Spleen (tissue), 11 donors: ENCODE data around the gene MLLT10. TPM values are rescaled to one million over a fixed set of nuclear protein-coding genes. Genes with fewer than 3 reads are reported as not detected.

Experiments
- DNase-seq: peaks from one replicate; pipeline ENCODE4 v3.0.0-alpha.2; 2020
- H3K27ac ChIP-seq, 8 donors: fragments of 200-600 bp; sonication (generic) in 7 of 8; 1 replicate in 4 of 8; 2 replicates in 4 of 8; pipeline versions ENCODE4 v1.5.0 to v1.8.0; 2016 to 2021; ENCODE audit warnings: inconsistent platforms in 4 of 8, mild to moderate bottlenecking in 4 of 8, moderate library complexity in 1 of 8
- H3K27me3 ChIP-seq, 7 donors: fragments of 200-600 bp; sonication (generic) in 6 of 7; replicated peaks in 1 of 7; 1 replicate in 4 of 7; 2 replicates in 3 of 7; pipeline versions ENCODE4 v1.5.0 to v1.8.0; 2016 to 2021; ENCODE audit warnings: inconsistent platforms in 3 of 7, mild to moderate bottlenecking in 1 of 7
- H3K36me3 ChIP-seq, 6 donors: fragments of 200-600 bp; sonication (generic) in 5 of 6; 1 replicate in 4 of 6; 2 replicates in 2 of 6; pipeline versions ENCODE4 v1.5.0 to v1.8.0; 2016 to 2021; ENCODE audit warnings: inconsistent platforms in 2 of 6
- H3K4me1 ChIP-seq, 6 donors: fragments of 200-600 bp; sonication (generic) in 5 of 6; 1 replicate in 3 of 6; 2 replicates in 3 of 6; pipeline versions ENCODE4 v1.5.0 to v1.8.0; 2016 to 2021; ENCODE audit warnings: inconsistent platforms in 3 of 6
- H3K4me3 ChIP-seq, 8 donors: fragments of 200-600 bp; sonication (generic) in 7 of 8; 1 replicate in 4 of 8; 2 replicates in 4 of 8; pipeline versions ENCODE4 v1.5.0 to v1.8.0; 2016 to 2021; ENCODE audit warnings: inconsistent platforms in 4 of 8, mild to moderate bottlenecking in 4 of 8, moderate library complexity in 2 of 8
- H3K9me3 ChIP-seq, 8 donors: fragments of 200-600 bp; sonication (generic) in 7 of 8; 1 replicate in 4 of 8; 2 replicates in 4 of 8; pipeline versions ENCODE4 v1.5.0 to v1.8.0; 2016 to 2021; ENCODE audit warnings: inconsistent platforms in 4 of 8
- CTCF ChIP-seq, 11 experiments: fragments of 200-600 bp in 7 of 11; fragments of 450-650 bp in 4 of 11; sonication (generic) in 4 of 11; IDR thresholded peaks in 8 of 11; conservative IDR thresholded peaks in 3 of 11; 1 replicate in 7 of 11; 2 replicates in 4 of 11; pipeline versions ENCODE4 v1.4.0 to v1.8.0; 2016 to 2021; ENCODE audit warnings: antibody characterized with exemption in 11 of 11, inconsistent platforms in 4 of 11, mild to moderate bottlenecking in 1 of 11
- POLR2A ChIP-seq, 3 donors: fragments of 450-650 bp; IDR thresholded peaks; one replicate each; pipeline ENCODE4 v1.5.1; 2017; ENCODE audit warnings: antibody characterized with exemption in 3 of 3, mild to moderate bottlenecking in 1 of 3
- POLR2AphosphoS5 ChIP-seq, 3 donors: sonication (generic); formaldehyde crosslinking; IDR thresholded peaks; one replicate each; pipeline ENCODE4 v1.5.1; 2017; ENCODE audit warnings: antibody characterized with exemption in 3 of 3
- WGBS, 5 donors: extraction: QIAGEN DNeasy Blood & Tissue Kit in 3 of 5; methylation state at CpG; one replicate each; pipeline versions ENCODE4 v1.1.5 to v1.1.7; 2013 to 2018; 5-methylcytosine and 5-hydroxymethylcytosine counted together
- intact Hi-C: fragments of 100-400 bp; cut with DNase I; formaldehyde crosslinking; loops from one replicate; pipeline ENCODE4 v1.15.0; 2023; ENCODE audit warnings: low total_unique reads
- polyA plus RNA-seq, 3 donors: library from polyadenylated mRNA; stranded (reverse); fragments of 200-250 nt; gene quantifications; one replicate each; pipeline ENCODE4 v1.2.1, GENCODE V29; 2013
- total RNA-seq, 7 donors: library from RNA; depleted of rRNA in 3 of 7; stranded (reverse); fragments of >200 nt in 3 of 7; fragmentation: NEBNext Ultra II Directional in 4 of 7; extraction: Animal tissue kit (Norgen Biotek cat#: 25700) in 4 of 7; gene quantifications; one replicate each; pipeline versions ENCODE4 v1.1.0 to v1.2.1, GENCODE V29; 2016 to 2021
- donor health status: healthy with polysubstance abuse.
- donor health status: DM: no; HTN: no; CAD: no; lungs with moderate emphysema.
- donor health status: DM: no; HTN: no; CAD: no.
- donor health status: Bipolar disorder and iron deficiency.
- donor health status: healthy.
- donor health status: DM: no; HTN: no; CAD: no.
- donor health status: DM: yes; HTN: yes; CAD: no.

Gene MLLT10
- total and polyA plus RNA-seq, 10 donors = 9.5 to 58.1 (median 43.0) TPM

- no peak for TF ChIP-seq CTCF (IDR thresholded peaks at IDR 0.05 in 8 of 11, conservative IDR thresholded peaks at IDR 0.05 in 3 of 11)
- no peak for TF ChIP-seq POLR2AphosphoS5 (IDR thresholded peaks at IDR 0.05)
- TF ChIP-seq POLR2A (IDR thresholded peaks at IDR 0.05) = no peak
- Histone ChIP-seq H3K36me3 (peaks cover 0 to 49% (median 0%) of the 10 kb centered on the region in 6 donors), H3K27ac (no peak overlapping the region), H3K9me3 (peaks cover 18 to 39% (median 36%) of the 10 kb centered on the region in 8 donors), H3K27me3 (no peaks in the 10 kb centered on the region), H3K4me1 (peaks cover 0 to 18% (median 14%) of the 10 kb centered on the region in 6 donors), H3K4me3 (no peak overlapping the region)
- 96 to 99% (median 98%) methylated on average over 3 of the region's 3 CpGs for WGBS, 5 donors
- no peak for DNase-seq
- intact Hi-C loops = no loop called here
Observed at GRCh38 chr10:21699575-21699974, 165.5 kb downstream of the MLLT10 start.

DNA sequence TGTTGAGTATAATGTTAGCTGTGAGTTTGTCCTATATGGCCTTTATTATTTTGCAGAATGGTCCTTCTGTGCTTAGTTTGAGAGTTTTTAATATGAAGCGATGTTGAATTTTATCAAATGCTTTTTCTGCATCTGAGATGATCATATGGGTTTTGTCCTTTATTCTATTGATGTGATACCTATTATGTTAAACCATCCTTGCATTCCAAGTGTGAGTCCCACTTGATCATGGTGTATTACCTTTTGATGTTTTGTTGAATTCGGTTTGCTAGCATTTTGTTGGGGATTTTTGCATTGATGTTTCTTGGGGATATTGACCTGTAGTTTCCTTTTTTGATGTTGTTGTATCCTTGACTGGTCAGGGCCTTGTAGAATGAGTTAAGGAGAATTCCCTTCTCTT, 166.4 kb downstream of the MLLT10 start:
- 97 to 99% (median 98%) methylated on average over 2 of the region's 2 CpGs for WGBS, 5 donors
- DNase-seq = no peak

GRCh38 chr10:21702633-21703111, 168.6 kb downstream of the MLLT10 start:
- no peak for DNase-seq
- H3K27ac ChIP-seq = no peak overlapping the region
- H3K36me3 ChIP-seq = peaks cover 0 to 44% (median 0%) of the 10 kb centered on the region in 6 donors
- peaks cover 0 to 25% (median 14%) of the 10 kb centered on the region in 6 donors for H3K4me1 ChIP-seq
- H3K27me3 ChIP-seq = no peaks in the 10 kb centered on the region
- no peak overlapping the region for H3K4me3 ChIP-seq
- intact Hi-C loops = no loop called here
- 15 to 31% (median 29%) methylated on average over 2 of the region's 2 CpGs for WGBS, 5 donors
- peaks cover 18 to 39% (median 36%) of the 10 kb centered on the region in 8 donors for H3K9me3 ChIP-seq
- TF ChIP-seq POLR2AphosphoS5 (IDR thresholded peaks at IDR 0.05) (no peak), CTCF (IDR thresholded peaks at IDR 0.05 in 8 of 11, conservative IDR thresholded peaks at IDR 0.05 in 3 of 11) (no peak)

More for the DNA sequence above, 166.4 kb downstream of the MLLT10 start:
- intact Hi-C loops = no loop called here
- no peak overlapping the region for H3K27ac ChIP-seq
- TF ChIP-seq POLR2A (IDR thresholded peaks at IDR 0.05) (no peak), CTCF (IDR thresholded peaks at IDR 0.05 in 8 of 11, conservative IDR thresholded peaks at IDR 0.05 in 3 of 11) (no peak), POLR2AphosphoS5 (IDR thresholded peaks at IDR 0.05) (no peak)
- H3K4me3 ChIP-seq = no peak overlapping the region
- no peaks in the 10 kb centered on the region for H3K27me3 ChIP-seq
- H3K9me3 ChIP-seq = peaks cover 18 to 39% (median 36%) of the 10 kb centered on the region in 8 donors
- peaks cover 0 to 50% (median 0%) of the 10 kb centered on the region in 6 donors for H3K36me3 ChIP-seq
- H3K4me1 ChIP-seq = peaks cover 0 to 18% (median 14%) of the 10 kb centered on the region in 6 donors

DNA sequence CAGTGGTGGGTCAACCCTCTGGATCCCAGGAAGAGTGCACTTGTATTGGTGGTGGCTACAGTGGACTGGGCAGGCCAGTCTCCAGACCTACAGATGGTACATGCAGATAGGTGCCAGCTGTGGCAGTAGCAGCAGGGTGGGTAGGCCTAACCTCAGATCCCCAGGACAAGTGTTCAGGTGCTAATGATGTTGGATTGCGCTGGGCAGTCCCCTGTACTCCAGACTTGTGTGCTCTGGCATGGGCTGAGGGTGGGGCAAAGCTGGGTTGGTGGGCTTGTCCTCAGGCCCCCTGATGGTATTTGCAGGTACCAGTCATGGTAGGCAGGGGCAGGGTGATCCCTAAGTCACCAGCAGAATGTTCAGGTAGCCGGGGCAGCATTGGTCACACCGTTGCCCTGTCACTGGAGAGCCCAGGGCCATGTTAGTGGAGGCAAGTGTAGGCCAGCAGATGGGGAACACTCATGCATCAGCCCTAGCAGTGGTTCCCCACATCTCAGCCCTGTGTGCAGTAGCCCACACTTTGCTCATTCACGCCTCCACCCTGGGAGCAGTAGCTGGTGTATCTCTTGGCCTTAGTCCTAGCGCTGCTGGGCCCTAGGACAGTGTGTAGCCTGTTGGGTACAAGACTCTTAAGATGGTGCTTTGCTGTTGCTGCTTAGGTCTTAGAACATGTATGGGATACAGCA, 171.3 kb downstream of the MLLT10 start:
- Histone ChIP-seq H3K27ac (no peak overlapping the region), H3K36me3 (peaks cover 0 to 43% (median 3%) of the 10 kb centered on the region in 6 donors), H3K9me3 (peaks cover 6 to 17% (median 16%) of the 10 kb centered on the region in 8 donors), H3K4me3 (no peak overlapping the region), H3K27me3 (no peaks in the 10 kb centered on the region), H3K4me1 (peaks cover 0 to 40% (median 17%) of the 10 kb centered on the region in 6 donors)
- 93 to 100% (median 97%) methylated on average over 2 to 5 of the region's 5 CpGs for WGBS, 5 donors
- no peak for DNase-seq
- no peak for TF ChIP-seq POLR2A (IDR thresholded peaks at IDR 0.05)
- no peak for TF ChIP-seq POLR2AphosphoS5 (IDR thresholded peaks at IDR 0.05)
- TF ChIP-seq CTCF (IDR thresholded peaks at IDR 0.05 in 8 of 11, conservative IDR thresholded peaks at IDR 0.05 in 3 of 11) = no peak
- intact Hi-C loops = no loop called here
